Activated CD4-positive, alpha-beta T cell treated with anti-CD3 and anti-CD28 coated beads, Interleukin-2, amount 50 U/mL, for 48 hours (primary cell): Measurements from ENCODE around the gene LDLRAD3.

Source experiments
- DNase-seq, 2 experiments: peaks; one replicate each; pipeline ENCODE4 v3.0.0-alpha.2; 2020

Gene LDLRAD3

GRCh38 chr11:36108881-36109589, 165.2 kb downstream of the LDLRAD3 start:
- no peak for DNase-seq

DNA sequence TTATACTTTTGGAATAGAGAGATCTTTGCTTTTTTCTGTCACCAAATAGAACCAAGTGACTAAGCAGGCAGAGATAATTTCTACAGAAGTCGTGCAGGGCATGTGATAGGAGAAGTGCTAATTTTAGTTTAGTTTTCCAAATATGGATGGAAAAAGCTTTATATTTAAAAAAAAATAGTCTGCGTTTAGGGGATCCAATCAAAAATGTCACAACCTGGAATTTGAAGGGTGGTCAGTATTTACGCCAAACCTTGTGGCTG, 165.7 kb downstream of the LDLRAD3 start:
- no peak for DNase-seq

DNA sequence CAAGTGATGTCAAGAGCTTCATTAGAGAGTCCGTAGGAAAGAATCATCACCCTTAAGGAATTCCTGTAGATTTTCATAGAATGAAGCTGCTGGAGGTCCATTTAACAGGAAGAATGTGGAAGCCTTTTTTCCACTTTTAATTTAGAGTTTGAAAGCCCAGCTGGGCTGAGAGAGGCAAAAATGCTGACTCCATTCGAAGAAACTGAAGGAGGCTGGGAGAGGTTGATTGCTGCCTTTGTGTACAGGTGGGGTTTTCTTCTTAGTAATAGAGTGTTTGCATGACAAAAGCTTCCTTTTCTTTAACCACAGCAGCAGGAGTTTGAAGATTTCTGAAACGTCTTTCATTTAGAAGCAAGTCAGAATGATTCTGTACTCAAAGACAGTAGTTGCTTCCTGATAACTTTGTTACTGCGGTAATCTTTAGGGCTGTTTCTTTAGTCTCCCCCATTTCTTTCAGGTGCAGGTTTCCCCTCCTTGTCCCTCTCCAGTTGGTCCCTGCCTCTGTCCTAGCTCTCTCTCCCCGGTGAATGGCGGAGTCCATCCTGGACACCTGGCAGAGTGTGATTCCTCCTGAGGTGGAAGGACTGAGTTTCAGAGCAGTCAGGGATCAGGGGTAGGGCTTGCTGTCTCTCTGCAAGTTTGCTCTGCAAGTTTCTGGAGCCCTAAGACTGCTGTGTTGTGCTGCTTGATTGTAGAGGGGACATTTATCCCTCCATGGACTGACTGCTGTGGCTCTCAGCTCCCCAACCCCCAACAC, 166.2 kb downstream of the LDLRAD3 start:
- no peak for DNase-seq

DNA sequence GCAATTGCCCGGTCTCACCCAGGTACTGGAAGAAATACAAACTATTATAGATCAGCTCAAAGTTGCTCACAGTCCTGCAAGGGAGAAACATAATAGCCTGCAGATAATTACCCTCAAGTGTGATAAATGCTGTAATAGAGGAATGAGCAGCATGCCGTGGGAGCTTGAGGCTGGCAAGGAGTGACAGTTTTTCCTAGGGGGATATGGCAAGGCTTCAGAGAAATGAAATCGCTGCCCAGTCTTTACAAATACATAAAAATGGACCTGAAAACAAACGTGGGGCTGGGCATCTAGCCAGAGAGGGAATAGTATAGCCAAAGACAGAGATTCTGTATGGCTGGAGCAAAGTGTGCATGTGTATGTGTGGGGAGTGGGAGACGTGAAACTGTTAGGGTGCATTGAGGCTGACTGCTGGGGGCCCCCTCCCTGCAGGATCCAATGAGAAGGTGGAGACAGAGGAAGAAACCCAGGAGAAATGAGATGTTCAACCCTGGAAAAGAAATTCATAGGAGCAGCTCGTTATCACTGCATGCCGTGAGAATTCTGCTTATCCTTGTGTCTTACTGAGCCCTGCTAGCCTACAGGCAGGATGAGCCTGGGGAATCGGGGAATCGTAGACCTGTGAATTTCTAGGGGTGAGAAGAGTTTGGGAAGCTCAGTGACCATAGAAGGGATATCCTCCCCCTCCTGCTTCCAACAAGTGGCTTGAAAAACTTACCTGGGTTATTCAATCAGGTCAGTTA, 167.0 kb downstream of the LDLRAD3 start:
- DNase-seq: no peak

- no peak for DNase-seq
Measured at GRCh38 chr11:36114095-36114494, 170.2 kb downstream of the LDLRAD3 start.

DNA sequence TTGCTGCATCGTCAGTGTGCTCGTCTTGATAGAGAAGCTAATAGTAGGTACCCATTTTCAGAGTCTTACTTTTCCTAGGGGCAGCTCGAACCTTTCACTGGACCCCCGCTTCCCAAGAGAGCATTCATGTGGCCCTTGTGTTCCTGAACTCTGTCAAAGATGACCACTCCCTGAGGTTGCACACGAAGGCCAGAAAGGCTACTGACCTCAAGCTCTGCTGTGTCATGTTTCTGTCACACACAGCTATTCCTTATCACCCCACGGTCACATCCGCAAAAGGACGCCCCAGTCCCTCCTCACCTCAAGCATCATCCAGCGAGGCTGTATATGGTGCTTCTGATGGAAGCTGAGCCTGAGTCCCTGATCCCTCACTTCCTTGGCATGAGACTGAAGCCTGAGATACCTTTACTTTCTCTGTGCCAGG, 171.5 kb downstream of the LDLRAD3 start:
- no peak for DNase-seq

DNA sequence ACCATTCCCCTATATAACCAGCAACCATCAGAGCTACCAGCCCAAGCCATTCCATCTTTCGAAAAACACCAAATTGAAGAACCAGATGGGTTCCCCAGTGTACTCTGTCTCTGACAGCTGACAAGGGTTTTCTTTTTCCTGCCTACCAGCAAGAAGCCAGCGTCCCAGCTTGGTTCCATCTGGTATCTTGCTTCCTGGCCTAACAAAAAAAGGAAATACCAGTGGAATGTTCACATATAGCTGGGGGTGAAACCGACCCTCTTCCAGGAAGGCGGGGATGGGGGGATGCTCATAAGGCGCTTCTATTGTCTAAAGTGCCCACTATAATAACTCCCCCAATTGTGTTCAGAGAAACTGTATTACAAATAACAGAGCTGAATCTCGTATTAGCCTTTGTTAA, 172.3 kb downstream of the LDLRAD3 start:
- no peak for DNase-seq

DNA sequence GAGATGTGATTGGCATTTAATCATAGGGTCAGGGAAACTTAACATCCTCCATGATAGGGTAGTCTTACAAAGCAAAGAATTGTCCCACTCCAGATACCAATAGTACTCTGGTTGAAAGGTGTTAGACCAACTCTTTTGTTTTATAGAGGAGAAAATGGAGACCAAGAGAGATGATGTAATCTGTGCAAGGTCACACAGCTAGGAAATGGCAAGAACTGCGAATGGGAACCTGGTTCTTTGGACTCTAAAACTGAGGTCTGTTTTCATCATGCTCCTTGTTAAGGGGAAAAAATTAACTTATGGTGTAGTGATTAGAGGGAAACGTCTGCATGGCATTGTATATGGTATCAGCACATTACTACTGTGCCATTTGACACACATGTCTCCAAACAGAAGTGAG, 174.2 kb downstream of the LDLRAD3 start:
- no peak for DNase-seq

- DNase-seq: no peak
Measured at GRCh38 chr11:36119300-36119699, 175.4 kb downstream of the LDLRAD3 start.

- no peak for DNase-seq
Measured at GRCh38 chr11:36121054-36121453, 177.2 kb downstream of the LDLRAD3 start.

DNA sequence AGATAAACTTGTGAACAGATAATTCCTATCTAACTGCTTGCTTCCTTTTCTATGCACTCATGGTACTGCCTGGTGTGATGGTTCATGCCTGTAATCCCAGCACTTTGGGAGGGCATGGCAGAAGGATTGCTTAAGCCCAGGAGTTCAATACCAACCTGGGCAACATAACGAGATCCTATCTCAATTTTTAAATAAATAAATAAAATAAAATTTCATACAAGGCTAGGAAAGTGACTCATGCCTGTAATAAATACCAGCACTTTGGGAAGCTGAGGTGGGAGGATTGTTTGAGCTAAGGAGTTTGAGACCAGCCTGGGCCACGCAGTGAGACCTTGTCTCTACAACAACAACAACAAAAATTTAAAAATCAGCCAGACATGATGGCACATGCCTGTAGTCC, 178.8 kb downstream of the LDLRAD3 start:
- no peak for DNase-seq

DNA sequence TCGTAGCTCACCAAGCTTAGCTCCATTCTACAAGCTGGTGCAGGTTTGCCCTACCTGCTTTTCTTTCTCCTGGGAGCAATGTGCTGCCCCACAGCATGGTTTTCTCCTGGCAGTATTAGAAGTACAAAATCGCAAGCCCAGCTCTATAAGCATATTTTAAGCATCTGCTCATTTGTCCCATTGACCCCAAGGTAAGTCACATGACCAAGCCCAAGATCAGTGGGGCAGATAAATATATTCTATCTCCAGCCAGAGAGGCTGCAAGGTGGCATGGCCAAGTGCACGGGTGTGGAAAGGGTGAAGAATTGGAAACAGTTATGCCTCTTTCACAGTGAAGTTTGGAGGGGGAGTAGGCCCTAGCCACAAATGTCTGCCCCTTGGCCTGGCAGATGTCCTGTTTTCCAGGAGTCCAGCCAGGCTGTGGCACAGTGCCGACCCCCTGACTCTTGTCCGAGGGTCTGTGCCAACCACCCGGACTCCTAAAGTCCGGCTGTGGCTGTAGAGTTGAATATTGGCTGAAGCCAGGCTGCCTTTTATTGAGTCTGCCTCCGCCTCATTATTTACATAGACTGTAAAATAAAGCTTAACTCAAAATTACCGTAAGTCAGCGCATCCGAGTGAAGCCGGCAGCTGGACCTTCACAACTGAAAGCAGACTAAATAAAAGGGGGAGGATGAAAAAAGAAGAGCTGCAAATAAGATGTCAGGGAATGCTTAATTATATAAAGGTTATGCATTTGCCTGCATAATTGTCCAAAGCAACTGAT, 179.7 kb downstream of the LDLRAD3 start:
- no peak for DNase-seq

- no peak for DNase-seq
Measured at GRCh38 chr11:36126678-36127077, 182.8 kb downstream of the LDLRAD3 start.

DNA sequence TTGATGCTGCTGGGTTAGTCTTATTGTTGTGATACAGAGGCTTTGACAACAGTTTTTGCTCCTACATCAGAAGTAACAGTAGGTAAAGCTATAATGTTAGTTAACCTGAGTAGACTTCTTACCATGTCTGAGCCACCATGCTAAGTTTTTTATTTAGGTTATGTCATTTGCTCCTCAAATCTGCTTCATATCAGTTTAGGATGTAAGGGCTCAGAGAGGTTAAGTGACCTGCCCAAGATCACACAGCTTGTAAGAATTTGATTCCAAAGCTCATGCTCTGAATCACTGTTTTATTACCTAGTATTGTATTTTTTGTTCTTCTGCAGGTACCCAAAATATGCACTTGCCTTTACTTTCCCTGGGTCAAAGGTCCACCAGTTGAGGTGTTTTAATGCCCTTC, 183.7 kb downstream of the LDLRAD3 start:
- no peak for DNase-seq

GRCh38 chr11:36129955-36130354, 186.1 kb downstream of the LDLRAD3 start:
- DNase-seq: no peak

- no peak for DNase-seq
Measured at GRCh38 chr11:36130401-36130800, 186.5 kb downstream of the LDLRAD3 start.

- DNase-seq: peak in 1 of 2 experiments; percentile 5
Measured at GRCh38 chr11:36131721-36132397, 188.0 kb downstream of the LDLRAD3 start.

- no peak for DNase-seq
Measured at GRCh38 chr11:36132940-36133339, 189.1 kb downstream of the LDLRAD3 start.

DNA sequence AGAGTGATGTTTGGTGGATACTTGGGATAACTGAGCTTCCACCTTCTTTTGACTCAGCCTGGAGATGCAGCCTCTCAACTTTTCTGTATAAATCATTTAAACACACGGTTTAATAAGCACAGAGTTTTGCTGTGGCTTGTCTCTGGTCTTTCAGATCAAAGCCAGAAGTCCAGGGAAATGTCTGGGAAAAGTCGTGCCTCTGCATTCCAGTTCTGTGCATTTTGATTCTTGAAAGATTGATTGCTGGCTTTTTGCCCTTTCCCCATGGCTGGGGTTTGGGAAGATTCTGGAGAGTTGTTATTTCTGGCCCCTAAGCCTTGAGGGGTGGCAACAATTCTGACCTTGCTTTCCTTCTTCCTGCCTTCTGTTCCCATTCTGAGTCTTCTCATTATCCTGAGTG, 191.2 kb downstream of the LDLRAD3 start:
- DNase-seq: no peak

GRCh38 chr11:36139767-36140166, 195.9 kb downstream of the LDLRAD3 start:
- no peak for DNase-seq

DNA sequence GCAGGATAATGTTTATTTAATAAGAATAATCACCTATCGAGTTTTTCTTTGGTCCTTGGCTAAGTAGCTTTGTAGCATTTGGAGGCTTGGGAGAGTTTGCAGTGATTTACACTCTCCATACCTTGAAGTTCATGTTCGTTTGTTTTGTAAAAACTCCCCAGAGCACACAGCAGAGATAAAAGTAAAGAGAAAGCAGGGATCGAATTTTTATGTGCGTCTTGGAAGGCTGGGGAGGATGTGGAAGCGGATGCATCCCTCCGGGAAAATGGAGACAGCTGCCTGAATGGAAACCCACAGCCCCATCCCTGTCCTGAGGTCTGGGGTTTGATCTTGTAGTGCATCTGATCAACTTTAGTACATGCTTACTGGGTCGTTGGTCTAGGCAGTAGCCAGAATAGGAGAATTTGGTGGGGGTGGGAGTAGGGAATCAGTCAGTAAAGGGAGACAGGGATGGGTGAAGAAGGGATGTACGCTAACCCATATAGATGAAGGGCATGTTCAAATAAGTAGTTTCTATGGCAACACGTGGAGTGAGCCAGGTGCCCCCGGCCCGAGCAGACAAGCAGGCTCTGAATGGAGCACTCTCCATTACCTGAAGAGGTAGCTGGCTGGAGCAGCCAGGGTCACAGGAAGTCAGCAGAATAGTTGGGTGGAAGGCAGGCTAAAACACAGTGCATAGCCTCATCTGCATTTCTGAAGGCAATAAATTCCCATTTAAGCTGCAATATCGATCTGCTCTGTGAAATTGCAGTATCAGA, 197.5 kb downstream of the LDLRAD3 start:
- no peak for DNase-seq

DNA sequence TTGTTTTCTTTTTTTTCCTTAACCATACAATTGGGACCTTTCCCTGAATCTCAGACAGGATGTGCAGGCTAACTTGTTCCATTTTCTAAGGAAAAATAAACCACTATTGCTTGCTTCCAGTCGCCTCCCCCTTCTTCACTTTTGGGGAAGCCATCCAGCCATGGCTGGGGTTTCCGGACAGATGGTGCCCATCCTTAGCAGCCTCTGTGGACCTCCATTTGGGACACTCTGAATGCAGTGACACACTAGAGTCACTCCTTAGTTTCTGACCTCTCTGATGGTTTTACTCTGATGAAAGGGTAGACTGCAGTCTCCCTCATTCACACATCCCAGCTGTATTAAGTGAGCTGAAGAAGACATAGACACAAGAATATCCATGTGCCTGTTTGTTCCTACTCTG, 198.1 kb downstream of the LDLRAD3 start:
- DNase-seq: no peak
